Skeletal muscle satellite cell (primary cell): ENCODE data around the gene MYT1.

Source experiments
- H3K27me3 ChIP-seq: 2 replicates; pipeline ENCODE4 v1.7.0; 2013; ENCODE audit warnings: low read length; ENCODE audit not compliant: control insufficient read depth, insufficient read depth
- H3K36me3 ChIP-seq: 2 replicates; pipeline ENCODE4 v1.7.0; 2013; ENCODE audit warnings: mild to moderate bottlenecking, control low read depth, low read length; ENCODE audit not compliant: insufficient read depth
- H3K4me1 ChIP-seq: 2 replicates; pipeline ENCODE4 v1.7.0; 2013; ENCODE audit warnings: low read length; ENCODE audit not compliant: control insufficient read depth, insufficient read depth
- H3K4me2 ChIP-seq: 2 replicates; pipeline ENCODE4 v1.7.0; 2013; ENCODE audit warnings: mild to moderate bottlenecking, low read length
- H3K4me3 ChIP-seq: 2 replicates; pipeline ENCODE4 v1.7.0; 2013; ENCODE audit warnings: low read length
- H3K9ac ChIP-seq: 2 replicates; pipeline ENCODE4 v1.7.0; 2013; ENCODE audit warnings: mild to moderate bottlenecking, low read depth, low read length, moderate library complexity
- H3K9me3 ChIP-seq: replicated peaks from 2 replicates; pipeline ENCODE4 v1.7.0; 2013; ENCODE audit warnings: mild to moderate bottlenecking, control low read depth, low read length

Gene MYT1

GRCh38 chr20:64156886-64157875 lies 7.1 kb upstream of the MYT1 start:
- no peaks in the 10 kb centered on the region for H3K36me3 ChIP-seq
- no peak overlapping the region for H3K4me2 ChIP-seq
- H3K9me3 ChIP-seq: no peaks in the 10 kb centered on the region
- no peak overlapping the region for H3K9ac ChIP-seq
- no peak overlapping the region for H3K4me3 ChIP-seq
- no peaks in the 10 kb centered on the region for H3K4me1 ChIP-seq
- H3K27me3 ChIP-seq: peaks cover 49% of the 10 kb centered on the region

- no peak overlapping the region for H3K4me3 ChIP-seq
- peaks cover 56% of the 10 kb centered on the region for H3K27me3 ChIP-seq
- H3K9ac ChIP-seq: no peak overlapping the region
- H3K9me3 ChIP-seq: no peaks in the 10 kb centered on the region
- no peak overlapping the region for H3K4me2 ChIP-seq
- H3K36me3 ChIP-seq: no peaks in the 10 kb centered on the region
- H3K4me1 ChIP-seq: no peaks in the 10 kb centered on the region
Observed at GRCh38 chr20:64157878-64158277, 6.4 kb upstream of the MYT1 start.

DNA sequence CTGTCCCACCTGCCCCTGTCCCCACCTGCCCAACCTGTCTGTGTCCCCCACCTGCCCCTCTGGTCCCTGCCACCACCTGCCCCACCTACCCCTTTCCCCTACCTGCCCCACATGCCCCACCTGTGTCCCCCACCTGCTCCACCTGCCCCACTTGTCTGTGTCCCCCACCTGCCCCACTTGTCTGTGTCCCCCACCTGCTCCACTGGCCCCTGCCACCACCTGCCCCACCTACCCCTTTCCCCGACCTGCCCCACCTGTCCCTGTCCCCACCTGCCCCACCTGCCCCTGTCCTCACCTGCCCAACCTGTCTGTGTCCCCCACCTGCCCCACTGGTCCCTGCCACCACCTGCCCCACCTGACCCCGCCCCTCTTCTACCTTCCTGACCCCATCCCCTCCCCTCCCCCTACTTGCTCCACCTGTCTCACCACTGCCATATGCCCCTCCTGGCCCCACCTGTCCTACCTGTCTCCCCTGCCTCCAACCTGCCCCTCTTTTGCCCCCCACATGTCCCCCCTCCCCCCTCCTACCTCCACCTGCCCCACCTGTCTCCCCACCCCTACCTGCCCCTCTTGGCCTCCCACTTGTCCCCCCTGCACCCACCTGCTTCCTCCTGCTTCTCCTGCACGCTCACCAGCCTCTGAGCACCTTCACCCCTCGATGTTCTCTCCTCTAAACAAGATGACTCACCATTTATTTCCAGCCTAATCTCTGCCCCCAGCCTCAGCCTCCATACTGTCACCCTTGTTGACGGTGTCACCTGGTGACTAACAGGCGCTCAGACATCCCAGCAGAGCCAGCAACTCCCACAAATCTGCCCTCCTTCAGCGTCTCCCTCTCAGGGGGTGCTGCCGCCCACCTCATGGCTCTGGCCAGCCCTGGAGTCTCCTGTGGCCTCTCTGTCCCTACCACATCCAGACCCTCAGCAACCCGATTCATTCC lies 5.6 kb upstream of the MYT1 start:
- H3K4me1 ChIP-seq: no peaks in the 10 kb centered on the region
- no peak overlapping the region for H3K4me2 ChIP-seq

GRCh38 chr20:64159286-64159680 lies 5.0 kb upstream of the MYT1 start:
- no peaks in the 10 kb centered on the region for H3K36me3 ChIP-seq
- peaks cover 65% of the 10 kb centered on the region for H3K27me3 ChIP-seq
- no peak overlapping the region for H3K4me3 ChIP-seq
- H3K4me2 ChIP-seq: no peak overlapping the region
- no peaks in the 10 kb centered on the region for H3K9me3 ChIP-seq
- H3K9ac ChIP-seq: no peak overlapping the region
- H3K4me1 ChIP-seq: no peaks in the 10 kb centered on the region

More for the DNA sequence above, 5.6 kb upstream of the MYT1 start:
- H3K27me3 ChIP-seq: peaks cover 58% of the 10 kb centered on the region
- H3K9me3 ChIP-seq: no peaks in the 10 kb centered on the region
- no peaks in the 10 kb centered on the region for H3K36me3 ChIP-seq
- no peak overlapping the region for H3K4me3 ChIP-seq
- no peak overlapping the region for H3K9ac ChIP-seq

GRCh38 chr20:64159711-64160110 lies 4.5 kb upstream of the MYT1 start:
- peaks cover 66% of the 10 kb centered on the region for H3K27me3 ChIP-seq
- no peaks in the 10 kb centered on the region for H3K9me3 ChIP-seq
- H3K9ac ChIP-seq: no peak overlapping the region
- H3K4me2 ChIP-seq: no peak overlapping the region
- H3K36me3 ChIP-seq: no peaks in the 10 kb centered on the region
- H3K4me3 ChIP-seq: no peak overlapping the region
- H3K4me1 ChIP-seq: no peaks in the 10 kb centered on the region

GRCh38 chr20:64160118-64160517 lies 4.1 kb upstream of the MYT1 start:
- Histone ChIP-seq H3K4me1 (no peaks in the 10 kb centered on the region), H3K4me2 (no peak overlapping the region), H3K9me3 (no peaks in the 10 kb centered on the region), H3K36me3 (no peaks in the 10 kb centered on the region), H3K9ac (no peak overlapping the region), H3K4me3 (no peak overlapping the region), H3K27me3 (peaks cover 68% of the 10 kb centered on the region)

GRCh38 chr20:64160526-64161355 lies 3.5 kb upstream of the MYT1 start:
- H3K27me3 ChIP-seq: peaks cover 67% of the 10 kb centered on the region
- H3K9me3 ChIP-seq: no peaks in the 10 kb centered on the region
- no peaks in the 10 kb centered on the region for H3K4me1 ChIP-seq
- H3K4me3 ChIP-seq: no peak overlapping the region
- H3K36me3 ChIP-seq: no peaks in the 10 kb centered on the region
- H3K9ac ChIP-seq: no peak overlapping the region
- H3K4me2 ChIP-seq: no peak overlapping the region

GRCh38 chr20:64161356-64162238 lies 2.7 kb upstream of the MYT1 start:
- Histone ChIP-seq H3K9ac (no peak overlapping the region), H3K36me3 (no peaks in the 10 kb centered on the region), H3K4me3 (no peak overlapping the region), H3K4me2 (no peak overlapping the region), H3K27me3 (peaks cover 71% of the 10 kb centered on the region), H3K4me1 (no peaks in the 10 kb centered on the region), H3K9me3 (no peaks in the 10 kb centered on the region)

DNA sequence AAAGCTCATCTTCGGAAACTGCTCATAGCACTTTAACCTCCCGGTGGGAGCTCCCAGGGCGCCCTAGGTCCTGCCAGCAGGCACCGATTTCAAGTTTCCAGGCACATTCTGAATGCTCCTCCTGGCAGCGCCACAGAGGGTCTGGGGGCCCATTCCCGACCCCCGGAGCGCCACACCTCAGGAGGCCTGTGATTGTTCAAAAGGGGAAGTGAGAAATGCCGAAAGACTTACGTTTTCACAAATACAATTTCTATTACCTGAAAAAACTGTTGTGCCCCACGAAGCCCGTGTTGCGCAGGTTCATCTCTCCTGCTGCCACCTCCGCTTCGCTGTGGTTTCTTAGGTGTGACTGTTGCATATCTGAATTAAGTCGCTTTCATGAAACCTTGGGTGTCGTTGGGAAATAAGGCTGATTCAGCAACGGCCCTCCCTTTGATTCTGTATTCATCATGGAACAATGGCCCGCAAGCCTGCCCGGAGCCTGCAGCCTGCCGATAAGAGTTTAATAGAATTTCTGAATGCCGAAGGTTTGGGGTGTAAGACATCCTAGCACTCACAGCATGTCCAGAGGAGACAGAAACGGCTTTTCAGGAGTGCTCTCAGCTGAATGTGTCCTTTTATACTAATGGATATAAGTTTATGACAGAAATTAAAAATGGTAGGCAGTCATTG lies 1.9 kb upstream of the MYT1 start:
- no peaks in the 10 kb centered on the region for H3K4me1 ChIP-seq
- H3K27me3 ChIP-seq: peaks cover 78% of the 10 kb centered on the region
- no peak overlapping the region for H3K9ac ChIP-seq
- H3K36me3 ChIP-seq: no peaks in the 10 kb centered on the region
- no peak overlapping the region for H3K4me2 ChIP-seq
- H3K4me3 ChIP-seq: no peak overlapping the region
- H3K9me3 ChIP-seq: no peaks in the 10 kb centered on the region

DNA sequence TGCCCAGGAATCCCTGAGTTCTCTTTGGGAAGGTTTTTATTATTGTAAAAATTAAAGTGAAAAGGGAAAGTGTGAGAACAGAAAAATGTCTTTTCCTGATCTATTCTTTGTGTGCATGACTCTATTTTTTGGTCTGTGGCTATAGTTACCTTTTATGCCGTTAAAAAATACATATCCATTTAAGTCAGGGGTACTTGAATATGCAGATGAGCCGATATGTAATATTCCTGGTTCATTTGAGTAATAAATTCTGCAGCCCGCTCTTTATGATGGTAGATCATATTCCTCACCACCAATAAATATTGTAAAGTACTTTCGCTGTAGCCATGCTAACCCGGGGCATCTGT lies 503 bp upstream of the MYT1 start:
- peaks cover 92% of the 10 kb centered on the region for H3K27me3 ChIP-seq
- H3K36me3 ChIP-seq: no peaks in the 10 kb centered on the region

More for the DNA sequence above, 503 bp upstream of the MYT1 start:
- H3K9me3 ChIP-seq: no peaks in the 10 kb centered on the region
- no peak overlapping the region for H3K9ac ChIP-seq
- no peak overlapping the region for H3K4me2 ChIP-seq
- no peaks in the 10 kb centered on the region for H3K4me1 ChIP-seq
- no peak overlapping the region for H3K4me3 ChIP-seq
